ENCODE results near the gene ZNF217.

- TF ChIP-seq CTCF (IDR thresholded peaks at IDR 0.05; ENCODE audit: low read depth, low read length) (no peak), EZH2phosphoT487 (IDR thresholded peaks at IDR 0.05; ENCODE audit: low read depth) (no peak)
Observed at GRCh38 chr20:53582574-53583351, 10.9 kb downstream of the ZNF217 start.

All from OCI-LY3 (cell line).